HepG2 (cell line): Measurements from ENCODE around the gene DAB2IP. TPM values are rescaled to one million over a fixed set of nuclear protein-coding genes. Genes with fewer than 3 reads are reported as not detected.

Source experiments
- ATAC-seq: fragments of 200-7000 bp; cut with Tn5 transposase; 3 replicates; pipeline ENCODE4 v1.9.1; 2020; ENCODE audit warnings: mild to moderate bottlenecking, moderate library complexity
- BruUV-seq: library from RNA; stranded (reverse); fragments of 400-500 nt; replicated peaks from 2 replicates; lab custom pipeline; 2021; lab: Mats Ljungman, UMichigan
- CTCF ChIA-PET: fragments of 300-600 bp; formaldehyde crosslinking; extraction: SDS; loops from one replicate; lab custom pipeline; 2021; ENCODE audit warnings: low total read pairs, inconsistent platforms, low intra/inter-chr PET ratio; lab: Yijun Ruan, JAX
- POLR2A ChIA-PET: fragments of 350-600 bp; sonication (Branson Sonifier 250); formaldehyde crosslinking; loops from one replicate; lab custom pipeline; 2020; ENCODE audit warnings: antibody characterized with exemption, inconsistent platforms; lab: Yijun Ruan, JAX
- DNase-seq: peaks from one replicate; pipeline ENCODE4 v3.0.0-alpha.2; 2015; ENCODE audit warnings: low spot score
- FAIRE-seq: peaks from 3 replicates; lab custom pipeline; 2011; peaks lifted over from hg19 to GRCh38; lab: Jason Lieb, UNC
- H2AFZ ChIP-seq: one replicate; pipeline ENCODE4 v1.6.1; 2011; ENCODE audit warnings: low read length, inconsistent platforms
- H3K27ac ChIP-seq: fragments of 300-600 bp; 3 replicates; pipeline ENCODE4 v1.8.0; 2011; ENCODE audit warnings: mixed run types, mild to moderate bottlenecking, mixed read lengths, low read length, inconsistent platforms; ENCODE audit not compliant: insufficient read depth; ENCODE audit errors: extremely low read length
- H3K27me3 ChIP-seq, 2 experiments: fragments of 200-600 bp in 1 of 2; 2 replicates in 1 of 2; 3 replicates in 1 of 2; pipeline versions ENCODE4 v1.6.0 to v1.8.0; 2011; ENCODE audit warnings: low read length in 2 of 2, mild to moderate bottlenecking in 2 of 2, moderate library complexity in 2 of 2, inconsistent platforms in 1 of 2; ENCODE audit not compliant: insufficient read depth in 2 of 2, control insufficient read depth in 1 of 2
- H3K36me3 ChIP-seq, 2 experiments: fragments of 200-600 bp in 1 of 2; replicated peaks in 1 of 2; 2 replicates in 1 of 2; 3 replicates in 1 of 2; pipeline versions ENCODE4 v1.5.1 to v1.8.0; 2011; ENCODE audit warnings: low read length in 2 of 2, inconsistent platforms in 1 of 2; ENCODE audit not compliant: insufficient read depth in 2 of 2, control insufficient read depth in 1 of 2
- H3K4me1 ChIP-seq: 2 replicates; pipeline ENCODE4 v1.5.1; 2012; ENCODE audit warnings: low read length, inconsistent platforms; ENCODE audit not compliant: insufficient read depth
- H3K4me2 ChIP-seq: 2 replicates; pipeline ENCODE4 v1.6.0; 2011; ENCODE audit warnings: low read depth, low read length, inconsistent platforms
- H3K4me3 ChIP-seq, 3 experiments: fragments of 200-600 bp in 1 of 3; sonication (generic), shearing (Covaris generic) in 1 of 3; replicated peaks in 1 of 3; 2 replicates each; pipeline ENCODE4 v1.5.1; 2011 to 2016; ENCODE audit warnings: low read length in 3 of 3, inconsistent platforms in 2 of 3, low read depth in 2 of 3, mild to moderate bottlenecking in 2 of 3, control low read depth in 1 of 3, mixed read lengths in 1 of 3; ENCODE audit not compliant: insufficient read depth in 1 of 3
- H3K79me2 ChIP-seq: one replicate; pipeline ENCODE4 v1.6.1; 2011; ENCODE audit warnings: low read length, inconsistent platforms; ENCODE audit not compliant: insufficient read depth
- H3K9ac ChIP-seq: 2 replicates; pipeline ENCODE4 v1.6.0; 2011; ENCODE audit warnings: mild to moderate bottlenecking, low read depth, low read length, inconsistent platforms; ENCODE audit not compliant: insufficient read depth
- H3K9me3 ChIP-seq: 2 replicates; pipeline ENCODE4 v1.5.1; 2012; ENCODE audit warnings: mild to moderate bottlenecking, low read length
- H4K20me1 ChIP-seq: 2 replicates; pipeline ENCODE4 v1.6.0; 2011; ENCODE audit warnings: inconsistent platforms, mild to moderate bottlenecking, low read length, moderate library complexity; ENCODE audit not compliant: insufficient read depth
- HMGXB3 ChIP-seq: sonication (generic); formaldehyde crosslinking; IDR thresholded peaks from 2 replicates; pipeline ENCODE4 v1.4.0; 2020; ENCODE audit warnings: missing genetic modification reagents, borderline replicate concordance
- UBTF ChIP-seq: sonication (generic); formaldehyde crosslinking; IDR thresholded peaks from 2 replicates; pipeline ENCODE4 v1.4.0; 2020; ENCODE audit warnings: mild to moderate bottlenecking, missing genetic modification reagents
- XRCC5 ChIP-seq: fragments of 200-400 bp; formaldehyde crosslinking; optimal IDR thresholded peaks from 2 replicates; pipeline ENCODE3; 2017; ENCODE audit warnings: mild to moderate bottlenecking, low read length
- ZNF784 ChIP-seq: sonication (generic); formaldehyde crosslinking; IDR thresholded peaks from 2 replicates; pipeline ENCODE4 v1.5.1; 2020; ENCODE audit warnings: missing genetic modification reagents, mild to moderate bottlenecking, borderline replicate concordance
- WGBS: methylation state at CpG from one replicate; pipeline ENCODE4 v1.1.6; 2017; ENCODE audit warnings: low lambda C conversion rate; 5-methylcytosine and 5-hydroxymethylcytosine counted together
- in situ Hi-C: cut with HindIII; loops from 2 replicates; pipeline ENCODE4 v1.10.0; 2017; ENCODE audit warnings: low pct_unique_long_range_greater_than_20kb; ENCODE audit not compliant: extremely low pct_ligation_motif_present
- intact Hi-C: fragments of 100-400 bp; cut with micrococcal nuclease; formaldehyde crosslinking; loops from one replicate; pipeline ENCODE4 v1.10.0; 2022; ENCODE audit not compliant: unreplicated experiment
- polyA plus RNA-seq, 8 experiments: library from polyadenylated mRNA; depleted of rRNA in 3 of 8; stranded (reverse) in 7 of 8; unstranded in 1 of 8; fragments of >200 nt; fragmentation: Illumina TruSeq in 4 of 8; extraction: Trizol in 4 of 8; gene quantifications; 2 replicates each; pipeline versions ENCODE4 v1.2.1 to v1.2.3, GENCODE V29; 2011 to 2016; ENCODE audit warnings: low read depth in 4 of 8, missing spikeins in 1 of 8, mixed read lengths in 1 of 8; ENCODE audit not compliant: insufficient read depth in 1 of 8
- total RNA-seq, 5 experiments: library from RNA; depleted of rRNA; stranded (reverse); fragments of >200 nt; fragmentation: Illumina TruSeq; extraction: Trizol; gene quantifications; 2 replicates each; pipeline ENCODE4 v1.2.3, GENCODE V29; 2016; ENCODE audit warnings: low read depth in 1 of 5

DAB2IP gene
- total and polyA plus RNA-seq, 2 of the 13 experiments (the other 11 are each of a cell fraction or from before 2014, with no cell fraction given), result 25.3 to 37.9 TPM

GRCh38 chr9:121686930-121687541 lies 35.6 kb downstream of the DAB2IP start (continued):
- no peak for TF ChIP-seq HMGXB3

- intact Hi-C loops, result no loop called here
- Histone ChIP-seq H2AFZ (no peak overlapping the region), H3K36me3 (no peaks in the 10 kb centered on the region), H3K9ac (no peak overlapping the region), H3K4me2 (no peak overlapping the region), H4K20me1 (no peaks in the 10 kb centered on the region), H3K79me2 (no peaks in the 10 kb centered on the region), H3K9me3 (no peaks in the 10 kb centered on the region), H3K27me3 (no peaks in the 10 kb centered on the region), H3K4me1 (peaks cover 47% of the 10 kb centered on the region), H3K27ac (no peak overlapping the region), H3K4me3 (no peak overlapping the region)
- ATAC-seq (no peak), FAIRE-seq (no peak), DNase-seq (no peak)
- in situ Hi-C loops, result loop anchor here (5.0 kb wide), 2 partner anchors 46 to 141 kb away; no protein-coding TSS in a partner anchor
- TF ChIP-seq ZNF784 (CRISPR knock-in tag) (no peak), XRCC5 (peak; percentile 17), UBTF (CRISPR knock-in tag) (no peak)
- WGBS, result 83% methylated on average over 10 of the region's 12 CpGs
- ChIA-PET POLR2A (no interaction called here), CTCF (interaction anchor here (1.9 kb wide), 1 partner anchor 174 kb away, joined by 9 read pairs; no protein-coding TSS in a partner anchor)
- BruUV-seq, result no TSS peak
Observed at GRCh38 chr9:121688146-121688680, 36.8 kb downstream of the DAB2IP start.
